SU-DHL-6 (cell line): Measurements from ENCODE around the gene TEKTIP1.

Experiments
- H2AFZ ChIP-seq: fragments of 200-600 bp; sonication (generic); 2 replicates; pipeline ENCODE4 v1.6.1; 2014; ENCODE audit warnings: low read depth, mild to moderate bottlenecking, moderate library complexity, mixed read lengths, antibody characterized with exemption, low read length; ENCODE audit not compliant: severe bottlenecking
- H3F3A ChIP-seq: fragments of 200-600 bp; shearing (Covaris generic); 2 replicates; pipeline ENCODE4 v1.6.0; 2016; ENCODE audit warnings: antibody characterized with exemption, mild to moderate bottlenecking; ENCODE audit not compliant: insufficient read depth
- H3K27ac ChIP-seq: fragments of 200-600 bp; sonication (generic); 2 replicates; pipeline ENCODE4 v1.5.1; 2016; ENCODE audit warnings: low read depth, mild to moderate bottlenecking, low read length, moderate library complexity, mixed read lengths
- H3K27me3 ChIP-seq: fragments of 200-600 bp; sonication (generic), shearing (Covaris generic); 2 replicates; pipeline ENCODE4 v1.6.0; 2014; ENCODE audit warnings: mild to moderate bottlenecking, low read length
- H3K36me3 ChIP-seq: fragments of 200-600 bp; sonication (generic); 2 replicates; pipeline ENCODE4 v1.6.1; 2014; ENCODE audit warnings: mild to moderate bottlenecking, low read length, mixed read lengths
- H3K4me2 ChIP-seq: fragments of 300-600, 200-600 bp; shearing (Covaris generic), sonication (generic); 2 replicates; pipeline ENCODE4 v1.6.0; 2014; ENCODE audit warnings: low read length, low read depth, mild to moderate bottlenecking; ENCODE audit not compliant: poor library complexity, severe bottlenecking
- H3K4me3 ChIP-seq: fragments of 200-600 bp; sonication (generic); 2 replicates; pipeline ENCODE4 v1.5.1; 2014; ENCODE audit warnings: antibody characterized with exemption, low read length, mild to moderate bottlenecking, mixed read lengths; ENCODE audit not compliant: insufficient read depth, poor library complexity, severe bottlenecking
- H3K79me2 ChIP-seq: fragments of 200-600 bp; sonication (generic); 2 replicates; pipeline ENCODE4 v1.6.1; 2014; ENCODE audit warnings: mild to moderate bottlenecking, low read length, moderate library complexity; ENCODE audit not compliant: insufficient read depth
- H3K9ac ChIP-seq: fragments of 200-600 bp; sonication (generic); 2 replicates; pipeline ENCODE4 v1.7.0; 2014; ENCODE audit warnings: mild to moderate bottlenecking, low read length
- H3K9me2 ChIP-seq: fragments of 200-600 bp; sonication (generic); replicated peaks from 2 replicates; pipeline ENCODE4 v1.6.1; 2014; ENCODE audit warnings: low read length; ENCODE audit not compliant: insufficient read depth
- H3K9me3 ChIP-seq: fragments of 200-600 bp; sonication (generic); 2 replicates; pipeline ENCODE4 v1.6.1; 2014; ENCODE audit warnings: low read length, mixed read lengths; ENCODE audit not compliant: insufficient read depth
- H4K20me1 ChIP-seq: fragments of 200-600 bp; sonication (generic); 2 replicates; pipeline ENCODE4 v1.6.1; 2014; ENCODE audit warnings: low read depth, mild to moderate bottlenecking, antibody characterized with exemption, low read length, moderate library complexity, mixed read lengths
- CTCF ChIP-seq: fragments of 200-600 bp; sonication (generic); IDR thresholded peaks from one replicate; pipeline ENCODE4 v1.5.1; 2017; ENCODE audit warnings: antibody characterized with exemption, mild to moderate bottlenecking, low read length, moderate library complexity; ENCODE audit not compliant: insufficient read depth, poor library complexity, severe bottlenecking
- EZH2phosphoT487 ChIP-seq: fragments of 200-600 bp; sonication (generic), shearing (Covaris generic); conservative IDR thresholded peaks from 2 replicates; pipeline ENCODE4 v1.6.1; 2018; ENCODE audit warnings: mild to moderate bottlenecking, antibody characterized with exemption, low read length, moderate library complexity, mixed read lengths

TEKTIP1 gene

GRCh38 chr19:3508771-3509535 is 30.0 kb upstream of the TEKTIP1 start:
- no peak overlapping the region for H3K4me3 ChIP-seq
- H2AFZ ChIP-seq: no peak overlapping the region
- no peaks in the 10 kb centered on the region for H3K27me3 ChIP-seq
- no peak overlapping the region for H3K4me2 ChIP-seq
- no peaks in the 10 kb centered on the region for H3K9me3 ChIP-seq
- no peaks in the 10 kb centered on the region; the same call in 1 of the 2 replicates for H3F3A ChIP-seq
- H3K9ac ChIP-seq: no peak overlapping the region
- peaks cover 76% of the 10 kb centered on the region for H3K79me2 ChIP-seq
- no peaks in the 10 kb centered on the region for H3K9me2 ChIP-seq
- H4K20me1 ChIP-seq: no peaks in the 10 kb centered on the region
- no peak overlapping the region for H3K27ac ChIP-seq
- H3K36me3 ChIP-seq: no peaks in the 10 kb centered on the region
- TF ChIP-seq CTCF (no peak), EZH2phosphoT487 (no peak)

GRCh38 chr19:3509566-3509989 is 29.4 kb upstream of the TEKTIP1 start:
- Histone ChIP-seq H3K27ac (no peak overlapping the region), H3K79me2 (peaks cover 77% of the 10 kb centered on the region), H3K9ac (no peak overlapping the region), H2AFZ (no peak overlapping the region), H3K4me2 (no peak overlapping the region), H4K20me1 (no peaks in the 10 kb centered on the region), H3K27me3 (no peaks in the 10 kb centered on the region), H3K9me2 (no peaks in the 10 kb centered on the region), H3K4me3 (no peak overlapping the region), H3F3A (no peaks in the 10 kb centered on the region), H3K9me3 (no peaks in the 10 kb centered on the region), H3K36me3 (no peaks in the 10 kb centered on the region)
- TF ChIP-seq EZH2phosphoT487: no peak

DNA sequence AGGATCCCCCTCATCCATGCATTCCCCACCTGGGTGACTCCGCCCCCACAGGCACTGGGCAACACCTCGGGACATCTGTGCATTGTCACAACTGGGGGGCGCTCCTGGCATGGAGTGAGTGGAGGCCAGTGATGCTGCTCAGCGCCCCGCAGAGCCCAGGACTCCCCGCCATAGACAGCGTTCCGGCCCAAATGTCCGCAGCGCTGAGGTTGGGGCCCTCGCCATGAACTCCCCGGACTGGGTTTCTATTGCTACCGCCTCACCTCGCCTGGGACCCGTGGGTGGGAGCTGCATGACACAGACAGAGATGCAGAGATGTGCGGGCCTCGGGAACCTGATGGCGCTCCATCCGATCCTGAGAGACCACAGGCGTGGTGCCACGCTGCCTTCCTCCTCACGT is 28.2 kb upstream of the TEKTIP1 start:
- H3K9ac ChIP-seq: no peak overlapping the region
- no peaks in the 10 kb centered on the region for H3F3A ChIP-seq
- no peaks in the 10 kb centered on the region for H3K9me2 ChIP-seq
- no peak overlapping the region for H3K4me2 ChIP-seq
- H3K4me3 ChIP-seq: no peak overlapping the region
- TF ChIP-seq EZH2phosphoT487 (no peak), CTCF (no peak)
- H3K27ac ChIP-seq: no peak overlapping the region
- H3K27me3 ChIP-seq: no peaks in the 10 kb centered on the region
- H2AFZ ChIP-seq: no peak overlapping the region
- no peaks in the 10 kb centered on the region for H3K36me3 ChIP-seq
- no peaks in the 10 kb centered on the region for H3K9me3 ChIP-seq
- peaks cover 84% of the 10 kb centered on the region for H3K79me2 ChIP-seq
- no peaks in the 10 kb centered on the region for H4K20me1 ChIP-seq

GRCh38 chr19:3511506-3512251 is 27.3 kb upstream of the TEKTIP1 start:
- Histone ChIP-seq H3K9ac (no peak overlapping the region), H2AFZ (no peak overlapping the region), H4K20me1 (no peaks in the 10 kb centered on the region), H3K27ac (no peak overlapping the region), H3K4me2 (no peak overlapping the region), H3K36me3 (no peaks in the 10 kb centered on the region), H3K9me2 (no peaks in the 10 kb centered on the region), H3K27me3 (no peaks in the 10 kb centered on the region), H3K79me2 (peaks cover 87% of the 10 kb centered on the region), H3F3A (no peaks in the 10 kb centered on the region), H3K4me3 (no peak overlapping the region), H3K9me3 (no peaks in the 10 kb centered on the region)
- TF ChIP-seq CTCF (no peak), EZH2phosphoT487 (no peak)
